Measurements from ENCODE around the gene AP2A2.

AP2A2 gene

GRCh38 chr11:1049071-1049405, 123.4 kb downstream of the AP2A2 start:
- H3K4me3 ChIP-seq (ENCODE audit: low read length), result no peak overlapping the region
- no peaks in the 10 kb centered on the region for H3K4me1 ChIP-seq (ENCODE audit: insufficient read depth, low read length)
- H3K36me3 ChIP-seq (ENCODE audit: insufficient read depth, low read depth, low read length), result no peaks in the 10 kb centered on the region
- H3K9me3 ChIP-seq (ENCODE audit: insufficient read depth, low read depth, low read length), result no peaks in the 10 kb centered on the region; the same call in 1 of the 2 replicates
- no peaks in the 10 kb centered on the region for H3K27me3 ChIP-seq (ENCODE audit: insufficient read depth, low read length)
- H3K27ac ChIP-seq (ENCODE audit: low read length), result no peak overlapping the region
- H3K9ac ChIP-seq (ENCODE audit: low read depth, low read length), result no peak overlapping the region

DNA sequence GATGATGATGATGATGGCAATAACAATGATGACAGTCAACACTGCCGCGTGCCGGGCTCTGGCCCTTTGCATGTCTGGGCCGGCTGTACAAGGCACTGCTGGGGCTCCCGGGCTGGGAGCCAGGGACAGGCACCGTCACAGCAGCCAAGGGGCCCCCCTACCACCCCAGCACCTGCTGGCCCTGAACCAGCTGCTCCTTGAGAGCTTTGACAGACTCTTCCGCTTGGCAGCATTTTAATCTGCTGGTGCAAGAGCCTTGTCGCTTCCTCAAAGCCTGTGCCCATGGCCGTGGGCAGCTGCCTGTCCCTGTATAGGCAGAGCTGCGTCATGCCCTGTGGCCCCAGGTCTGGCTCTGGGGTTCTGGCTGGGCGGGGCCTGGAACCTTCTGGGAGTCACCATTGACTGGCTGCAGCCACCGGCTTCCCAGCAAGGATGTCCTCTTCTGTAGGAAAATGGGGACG, 123.8 kb downstream of the AP2A2 start:
- no peak overlapping the region for H3K4me3 ChIP-seq (ENCODE audit: low read length)
- no peaks in the 10 kb centered on the region; the same call in 1 of the 2 replicates for H3K9me3 ChIP-seq (ENCODE audit: insufficient read depth, low read depth, low read length)
- H3K27ac ChIP-seq (ENCODE audit: low read length), result no peak overlapping the region
- no peaks in the 10 kb centered on the region for H3K36me3 ChIP-seq (ENCODE audit: insufficient read depth, low read depth, low read length)
- no peaks in the 10 kb centered on the region for H3K27me3 ChIP-seq (ENCODE audit: insufficient read depth, low read length)
- H3K9ac ChIP-seq (ENCODE audit: low read depth, low read length), result no peak overlapping the region
- H3K4me1 ChIP-seq (ENCODE audit: insufficient read depth, low read length), result no peaks in the 10 kb centered on the region

DNA sequence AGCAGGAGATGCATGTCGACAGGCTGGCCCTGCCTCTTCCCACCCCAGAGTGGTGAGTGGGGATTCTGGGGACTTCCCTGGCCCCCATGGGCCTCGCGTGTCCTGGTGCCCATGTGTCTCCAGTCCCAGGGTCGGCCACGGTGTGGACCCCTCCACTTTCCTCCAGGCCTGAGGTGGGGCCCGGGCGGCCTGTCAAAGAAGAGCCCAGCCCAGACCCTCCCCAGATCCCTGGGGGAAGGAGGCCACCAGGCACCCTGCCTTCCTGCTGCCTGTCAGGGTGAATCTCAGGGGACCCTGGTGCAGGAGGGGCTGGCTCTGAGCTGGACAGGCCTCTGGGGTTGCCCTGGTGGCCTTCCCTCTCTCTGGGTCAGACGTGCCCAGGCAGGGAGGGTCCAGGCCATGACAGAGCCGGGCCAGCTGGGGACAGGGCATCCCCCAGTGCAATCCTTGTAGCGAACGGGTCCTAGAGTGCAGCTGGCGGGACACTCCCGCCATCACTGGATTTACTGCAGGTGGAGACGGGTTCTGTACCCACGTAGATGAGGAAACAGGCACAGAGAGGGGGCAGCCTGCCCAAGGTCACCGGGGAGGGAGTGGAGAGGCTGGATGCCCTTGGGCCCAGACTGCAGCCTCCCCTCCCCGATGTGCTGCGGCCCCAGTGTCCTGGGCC, 124.4 kb downstream of the AP2A2 start:
- H3K4me1 ChIP-seq (ENCODE audit: insufficient read depth, low read length), result no peaks in the 10 kb centered on the region
- no peaks in the 10 kb centered on the region for H3K9me3 ChIP-seq (ENCODE audit: insufficient read depth, low read depth, low read length)
- H3K9ac ChIP-seq (ENCODE audit: low read depth, low read length), result no peak overlapping the region
- H3K27ac ChIP-seq (ENCODE audit: low read length), result no peak overlapping the region
- no peak overlapping the region for H3K4me3 ChIP-seq (ENCODE audit: low read length)
- no peaks in the 10 kb centered on the region for H3K36me3 ChIP-seq (ENCODE audit: insufficient read depth, low read depth, low read length)
- H3K27me3 ChIP-seq (ENCODE audit: insufficient read depth, low read length), result no peaks in the 10 kb centered on the region

DNA sequence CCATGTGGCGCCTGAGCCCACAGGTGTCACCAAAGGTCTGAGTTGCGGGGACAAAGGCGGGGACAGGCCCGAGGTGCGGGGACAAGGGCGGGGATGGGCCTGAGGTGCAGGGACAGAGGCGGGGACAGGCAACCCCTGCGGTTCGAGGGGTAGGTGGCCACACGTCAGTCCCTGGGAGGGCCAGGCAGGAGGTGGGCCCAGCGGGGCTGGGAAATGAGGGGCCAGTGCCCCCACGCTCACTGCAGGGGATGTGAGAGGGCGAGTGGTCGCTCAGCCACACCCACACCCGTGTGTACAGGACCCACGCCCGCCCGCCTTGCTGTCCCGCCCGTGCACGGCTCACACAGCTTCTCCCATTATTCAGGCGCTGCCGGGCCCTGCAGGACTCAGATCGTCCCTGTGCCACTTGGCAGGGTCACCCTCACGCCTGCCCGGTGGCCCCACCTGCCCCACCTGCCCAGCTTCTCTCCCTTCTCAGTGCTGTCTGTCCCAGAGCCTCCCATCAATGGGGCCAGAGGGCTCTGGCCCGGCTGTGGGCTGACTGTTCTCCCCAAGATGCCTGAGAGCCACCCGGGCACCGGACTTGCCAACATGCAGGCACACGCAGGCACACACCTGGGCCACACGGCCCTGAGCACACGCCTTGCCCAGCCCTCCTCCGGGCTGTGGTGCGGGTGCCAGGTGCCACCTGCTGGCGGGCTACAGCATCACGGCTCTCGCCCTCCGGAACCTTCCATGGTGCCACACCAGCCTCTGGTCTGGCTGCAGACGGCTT, 125.1 kb downstream of the AP2A2 start:
- H3K4me1 ChIP-seq (ENCODE audit: insufficient read depth, low read length), result no peaks in the 10 kb centered on the region
- H3K4me3 ChIP-seq (ENCODE audit: low read length), result no peak overlapping the region
- H3K9ac ChIP-seq (ENCODE audit: low read depth, low read length), result no peak overlapping the region
- no peaks in the 10 kb centered on the region for H3K9me3 ChIP-seq (ENCODE audit: insufficient read depth, low read depth, low read length)
- H3K27me3 ChIP-seq (ENCODE audit: insufficient read depth, low read length), result no peaks in the 10 kb centered on the region
- no peaks in the 10 kb centered on the region for H3K36me3 ChIP-seq (ENCODE audit: insufficient read depth, low read depth, low read length)
- no peak overlapping the region for H3K27ac ChIP-seq (ENCODE audit: low read length)

DNA sequence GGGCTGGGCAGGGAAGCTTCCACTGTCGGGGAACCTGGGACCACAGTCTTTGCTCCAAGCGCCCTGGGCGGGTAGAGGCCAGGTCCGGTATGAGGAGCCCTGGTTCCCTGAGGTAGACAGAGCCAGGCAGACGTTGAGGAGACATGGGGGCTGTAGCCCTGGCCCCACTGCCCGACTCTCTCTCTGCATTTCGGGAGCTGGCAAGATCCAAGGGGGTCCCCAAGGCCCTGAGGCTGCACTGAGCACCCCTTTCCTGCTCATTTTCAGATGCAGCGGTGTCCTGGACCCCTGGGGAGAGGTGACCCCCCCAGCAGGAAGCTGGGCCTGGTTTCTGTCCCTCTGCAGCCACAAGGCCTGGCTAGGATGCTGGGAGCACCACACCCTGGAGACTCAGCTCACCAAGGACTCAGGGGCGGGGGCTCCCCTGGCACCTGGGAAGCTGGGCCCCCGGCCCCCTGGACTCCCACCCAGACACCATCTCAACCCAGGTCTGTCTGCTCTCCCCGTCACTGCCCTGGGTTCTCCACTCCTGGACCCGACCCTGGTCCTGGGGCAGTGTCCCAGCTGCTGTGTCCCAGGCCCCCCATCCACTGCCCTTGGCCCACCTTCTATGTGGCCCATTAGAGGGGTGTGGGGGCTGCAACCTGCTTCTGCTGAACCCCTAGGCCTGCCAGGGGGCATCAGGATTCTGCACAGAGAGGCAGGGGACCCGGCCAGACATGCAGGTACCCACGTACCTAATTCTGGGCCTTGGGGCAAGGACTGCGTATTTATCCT, 125.9 kb downstream of the AP2A2 start:
- H3K4me1 ChIP-seq (ENCODE audit: insufficient read depth, low read length), result no peaks in the 10 kb centered on the region
- no peaks in the 10 kb centered on the region for H3K36me3 ChIP-seq (ENCODE audit: insufficient read depth, low read depth, low read length)
- no peak overlapping the region for H3K4me3 ChIP-seq (ENCODE audit: low read length)
- H3K27ac ChIP-seq (ENCODE audit: low read length), result no peak overlapping the region
- H3K9me3 ChIP-seq (ENCODE audit: insufficient read depth, low read depth, low read length), result no peaks in the 10 kb centered on the region
- no peaks in the 10 kb centered on the region for H3K27me3 ChIP-seq (ENCODE audit: insufficient read depth, low read length)
- H3K9ac ChIP-seq (ENCODE audit: low read depth, low read length), result no peak overlapping the region

DNA sequence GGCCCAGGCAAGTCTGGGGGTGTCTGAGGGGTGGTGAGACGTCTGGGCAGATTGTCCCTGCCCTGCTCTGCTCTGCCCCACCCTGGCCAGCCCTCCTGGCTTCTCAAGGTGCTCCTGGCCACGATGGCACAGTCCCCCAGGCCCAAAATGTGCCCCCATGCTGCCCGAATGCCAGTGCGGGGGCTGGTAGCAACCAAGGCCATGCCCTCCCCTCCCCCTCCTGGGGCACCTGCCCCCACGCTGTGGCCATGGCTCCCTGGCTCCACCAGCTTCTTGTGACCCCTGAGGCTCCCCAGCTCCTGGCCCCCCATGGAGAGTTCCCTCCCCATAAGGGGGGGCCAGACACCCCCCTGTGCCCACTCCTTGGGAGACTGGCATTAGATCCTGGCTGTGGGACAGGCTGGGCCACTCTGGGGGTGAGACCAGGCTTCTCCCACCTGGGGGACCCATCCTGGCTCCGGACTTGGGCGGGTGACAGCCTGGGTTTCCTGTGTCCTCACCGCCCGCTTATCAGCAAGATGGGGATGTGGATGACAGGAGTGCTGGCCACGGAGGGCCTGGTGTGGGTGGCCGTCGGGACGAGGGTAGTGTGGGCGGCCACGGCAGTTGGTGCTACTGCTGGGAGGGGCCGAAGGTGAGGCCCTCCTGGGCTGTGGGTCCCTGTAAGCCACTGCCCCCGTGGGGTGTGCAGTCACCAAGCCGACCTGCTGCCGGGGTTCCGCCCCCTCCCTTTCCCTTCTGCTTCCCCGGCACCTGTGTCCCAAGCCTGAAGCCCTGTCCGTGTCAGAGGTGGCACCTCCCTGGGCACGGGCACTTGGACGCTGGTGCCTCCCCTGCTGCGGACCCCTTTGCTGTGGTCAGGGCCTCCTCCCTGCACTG, 126.7 kb downstream of the AP2A2 start:
- no peak overlapping the region for H3K27ac ChIP-seq (ENCODE audit: low read length)
- H3K36me3 ChIP-seq (ENCODE audit: insufficient read depth, low read depth, low read length), result no peaks in the 10 kb centered on the region
- no peak overlapping the region for H3K9ac ChIP-seq (ENCODE audit: low read depth, low read length)
- no peaks in the 10 kb centered on the region for H3K9me3 ChIP-seq (ENCODE audit: insufficient read depth, low read depth, low read length)
- H3K4me3 ChIP-seq (ENCODE audit: low read length), result no peak overlapping the region
- H3K27me3 ChIP-seq (ENCODE audit: insufficient read depth, low read length), result no peaks in the 10 kb centered on the region
- H3K4me1 ChIP-seq (ENCODE audit: insufficient read depth, low read length), result no peaks in the 10 kb centered on the region

DNA sequence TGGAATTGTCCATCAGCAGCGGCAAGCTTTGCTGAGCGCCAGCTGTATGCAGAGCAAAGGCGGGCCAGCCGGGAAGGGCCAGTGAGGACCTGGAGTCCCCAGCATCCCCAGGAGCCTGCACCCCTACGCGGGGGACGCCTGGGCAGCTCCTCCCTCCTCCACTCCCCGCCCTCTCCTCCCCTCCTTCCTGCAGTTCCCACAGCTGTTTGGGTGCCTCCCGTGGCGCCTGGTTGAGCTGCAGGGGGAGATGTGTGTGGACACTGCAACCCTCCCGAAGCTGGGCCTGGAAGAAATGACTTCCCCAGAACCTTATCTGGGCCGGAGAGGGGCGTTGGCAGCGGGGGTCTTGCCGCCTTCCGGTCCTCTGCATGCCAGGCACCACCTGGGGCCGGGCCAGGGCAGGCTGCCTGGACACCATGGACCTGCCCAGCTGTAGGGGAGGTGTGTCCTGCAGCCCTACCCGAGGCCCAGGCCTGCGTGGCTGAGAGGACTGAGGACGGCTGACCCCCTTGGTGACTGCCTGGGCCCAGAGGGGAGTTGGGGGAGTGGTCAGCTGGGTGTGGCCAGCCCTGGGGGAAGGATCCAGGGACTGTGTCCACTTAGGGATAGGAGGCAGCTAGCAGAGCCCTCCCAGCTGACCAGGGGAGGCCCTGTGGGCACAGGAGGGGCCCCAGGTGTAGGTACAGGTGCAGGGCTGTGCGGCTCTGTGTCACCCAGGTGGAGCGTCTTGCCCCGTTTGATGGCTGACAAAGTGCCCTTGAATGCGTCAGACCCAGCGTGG, 127.6 kb downstream of the AP2A2 start:
- H3K4me3 ChIP-seq (ENCODE audit: low read length), result no peak overlapping the region
- H3K27ac ChIP-seq (ENCODE audit: low read length), result no peak overlapping the region
- no peaks in the 10 kb centered on the region for H3K36me3 ChIP-seq (ENCODE audit: insufficient read depth, low read depth, low read length)
- no peaks in the 10 kb centered on the region for H3K9me3 ChIP-seq (ENCODE audit: insufficient read depth, low read depth, low read length)
- H3K4me1 ChIP-seq (ENCODE audit: insufficient read depth, low read length), result no peaks in the 10 kb centered on the region
- H3K9ac ChIP-seq (ENCODE audit: low read depth, low read length), result no peak overlapping the region
- H3K27me3 ChIP-seq (ENCODE audit: insufficient read depth, low read length), result no peaks in the 10 kb centered on the region

DNA sequence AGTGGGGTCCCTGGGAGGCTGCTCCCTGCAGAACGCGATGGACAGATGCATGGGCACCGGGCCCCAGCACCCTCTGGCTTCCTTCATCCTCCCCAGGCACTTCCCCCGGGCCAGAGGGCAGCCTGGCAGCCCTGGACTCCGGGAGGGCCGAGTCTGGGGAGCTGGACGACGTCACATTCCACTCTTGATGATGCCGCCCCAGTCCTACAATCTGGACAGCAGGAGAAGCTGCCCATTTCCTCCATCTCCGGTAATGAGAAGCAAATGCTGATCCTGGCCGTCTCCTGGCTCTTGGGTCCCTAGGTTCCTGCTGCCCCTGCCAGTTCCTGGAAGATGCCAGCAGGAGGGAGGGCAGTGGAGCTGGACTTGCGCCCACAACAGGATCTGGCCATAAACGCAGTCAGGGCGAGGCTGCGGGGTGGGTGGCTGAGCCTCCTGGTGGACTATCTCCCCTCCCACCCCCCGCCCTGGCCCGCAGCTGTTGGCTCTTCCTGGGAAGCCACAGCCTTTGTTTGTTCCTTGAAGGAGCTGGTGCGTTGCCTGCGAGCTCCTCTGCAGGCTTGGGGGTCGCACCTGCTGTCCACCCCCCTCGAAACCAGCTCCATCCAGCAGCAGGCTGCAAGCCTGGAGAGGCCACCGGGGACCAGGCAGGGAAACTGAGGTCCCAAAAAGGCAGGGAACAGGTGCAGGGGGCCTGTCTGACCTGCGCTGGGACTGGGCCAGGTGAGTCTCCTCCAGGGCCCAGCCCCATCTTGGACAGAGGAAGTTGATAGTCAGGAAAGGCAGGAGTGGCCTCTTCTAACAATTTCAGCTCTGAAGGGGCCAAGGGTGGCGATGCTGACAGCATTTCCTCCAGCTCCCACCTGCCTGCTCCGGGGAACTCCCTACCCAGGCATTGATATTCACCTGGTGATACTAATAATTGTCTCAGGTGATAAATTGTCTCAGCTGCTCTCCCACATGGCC, 128.8 kb downstream of the AP2A2 start:
- H3K9ac ChIP-seq (ENCODE audit: low read depth, low read length), result no peak overlapping the region
- no peaks in the 10 kb centered on the region for H3K4me1 ChIP-seq (ENCODE audit: insufficient read depth, low read length)
- H3K36me3 ChIP-seq (ENCODE audit: insufficient read depth, low read depth, low read length), result no peaks in the 10 kb centered on the region
- H3K9me3 ChIP-seq (ENCODE audit: insufficient read depth, low read depth, low read length), result no peaks in the 10 kb centered on the region
- H3K27me3 ChIP-seq (ENCODE audit: insufficient read depth, low read length), result no peaks in the 10 kb centered on the region
- H3K27ac ChIP-seq (ENCODE audit: low read length), result no peak overlapping the region
- no peak overlapping the region for H3K4me3 ChIP-seq (ENCODE audit: low read length)

- H3K36me3 ChIP-seq (ENCODE audit: insufficient read depth, low read depth, low read length), result no peaks in the 10 kb centered on the region
- no peaks in the 10 kb centered on the region for H3K4me1 ChIP-seq (ENCODE audit: insufficient read depth, low read length)
- H3K27me3 ChIP-seq (ENCODE audit: insufficient read depth, low read length), result no peaks in the 10 kb centered on the region
- H3K4me3 ChIP-seq (ENCODE audit: low read length), result no peak overlapping the region
- H3K9ac ChIP-seq (ENCODE audit: low read depth, low read length), result no peak overlapping the region
- H3K27ac ChIP-seq (ENCODE audit: low read length), result no peak overlapping the region
- H3K9me3 ChIP-seq (ENCODE audit: insufficient read depth, low read depth, low read length), result no peaks in the 10 kb centered on the region
Measured at GRCh38 chr11:1055109-1055703, 129.5 kb downstream of the AP2A2 start.

Data from iPS-20b (cell line).